ENCODE data around the gene EVL.

The EVL gene

GRCh38 chr14:100076606-100077005 is 11.4 kb downstream of the EVL start:
- Histone ChIP-seq H3K4me3 (ENCODE audit: extremely low read depth, insufficient read depth, low read length, poor library complexity, severe bottlenecking) (no peak overlapping the region), H3K36me3 (ENCODE audit: control insufficient read depth, insufficient read depth, low read length) (no peaks in the 10 kb centered on the region), H3K4me1 (ENCODE audit: control insufficient read depth, insufficient read depth, low read length, poor library complexity, severe bottlenecking) (peaks cover 14% of the 10 kb centered on the region), H3K27ac (ENCODE audit: low read depth, low read length, severe bottlenecking) (no peak overlapping the region), H3K9me3 (ENCODE audit: control insufficient read depth, low read length) (no peaks in the 10 kb centered on the region)
- 85 to 95% methylated on average over 5 to 6 of the region's 7 CpGs for WGBS, 2 experiments (ENCODE audit: insufficient coverage in 2 of 2)

DNA sequence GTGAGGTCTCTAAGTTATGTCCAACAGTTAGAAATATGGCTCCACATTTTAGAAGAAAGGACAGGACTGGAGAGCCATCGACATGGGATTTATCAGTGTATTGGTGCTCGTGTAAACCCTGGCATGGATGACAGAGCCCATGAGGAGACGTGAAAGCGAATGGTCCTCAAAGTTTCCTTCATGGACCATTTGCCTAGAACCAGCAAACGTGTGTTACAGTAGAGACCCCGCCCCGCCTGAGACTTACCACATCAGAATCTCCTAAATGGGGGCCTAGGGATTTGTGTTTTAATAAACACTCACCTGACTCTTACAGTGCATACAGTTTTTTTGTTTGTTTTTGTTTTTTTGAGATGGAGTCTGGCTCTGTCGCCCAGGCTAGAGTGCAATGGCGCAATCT is 12.2 kb downstream of the EVL start:
- Histone ChIP-seq H3K36me3 (ENCODE audit: control insufficient read depth, insufficient read depth, low read length) (no peaks in the 10 kb centered on the region), H3K4me3 (ENCODE audit: extremely low read depth, insufficient read depth, low read length, poor library complexity, severe bottlenecking) (no peak overlapping the region), H3K4me1 (ENCODE audit: control insufficient read depth, insufficient read depth, low read length, poor library complexity, severe bottlenecking) (peaks cover 14% of the 10 kb centered on the region), H3K27ac (ENCODE audit: low read depth, low read length, severe bottlenecking) (no peak overlapping the region), H3K9me3 (ENCODE audit: control insufficient read depth, low read length) (no peaks in the 10 kb centered on the region)
- 98 to 99% methylated on average over 6 to 7 of the region's 9 CpGs for WGBS, 2 experiments (ENCODE audit: insufficient coverage in 2 of 2)

GRCh38 chr14:100078216-100078803 is 13.1 kb downstream of the EVL start:
- H3K4me1 ChIP-seq (ENCODE audit: control insufficient read depth, insufficient read depth, low read length, poor library complexity, severe bottlenecking), result peaks cover 14% of the 10 kb centered on the region
- peak overlapping the region; percentile 67 for H3K27ac ChIP-seq (ENCODE audit: low read depth, low read length, severe bottlenecking)
- no peaks in the 10 kb centered on the region for H3K9me3 ChIP-seq (ENCODE audit: control insufficient read depth, low read length)
- 88 to 91% methylated on average over 10 of the region's 10 CpGs for WGBS, 2 experiments (ENCODE audit: insufficient coverage in 2 of 2)
- no peaks in the 10 kb centered on the region for H3K36me3 ChIP-seq (ENCODE audit: control insufficient read depth, insufficient read depth, low read length)
- H3K4me3 ChIP-seq (ENCODE audit: extremely low read depth, insufficient read depth, low read length, poor library complexity, severe bottlenecking), result no peak overlapping the region

- Histone ChIP-seq H3K4me3 (ENCODE audit: extremely low read depth, insufficient read depth, low read length, poor library complexity, severe bottlenecking) (no peak overlapping the region), H3K27ac (ENCODE audit: low read depth, low read length, severe bottlenecking) (peak overlapping the region; percentile 67), H3K9me3 (ENCODE audit: control insufficient read depth, low read length) (no peaks in the 10 kb centered on the region), H3K4me1 (ENCODE audit: control insufficient read depth, insufficient read depth, low read length, poor library complexity, severe bottlenecking) (peaks cover 14% of the 10 kb centered on the region), H3K36me3 (ENCODE audit: control insufficient read depth, insufficient read depth, low read length) (no peaks in the 10 kb centered on the region)
- WGBS, 2 experiments (ENCODE audit: insufficient coverage in 2 of 2), result 54 to 64% methylated on average over 5 of the region's 9 CpGs
Observed at GRCh38 chr14:100078997-100079725, 13.9 kb downstream of the EVL start.

DNA sequence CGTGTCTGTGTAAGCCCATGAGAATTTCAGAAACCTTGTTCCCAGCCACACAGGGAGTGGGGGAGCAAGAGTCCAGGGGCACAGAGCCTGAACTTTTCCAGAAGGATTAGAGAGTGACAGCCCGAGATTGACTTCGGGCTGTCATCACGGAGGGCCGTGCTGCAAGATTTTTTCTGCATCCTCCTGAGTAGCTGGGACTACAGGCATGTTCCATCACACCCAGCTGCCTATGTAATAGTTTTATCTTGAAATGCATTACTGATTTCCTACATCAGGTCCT is 14.4 kb downstream of the EVL start:
- peaks cover 14% of the 10 kb centered on the region for H3K4me1 ChIP-seq (ENCODE audit: control insufficient read depth, insufficient read depth, low read length, poor library complexity, severe bottlenecking)
- H3K4me3 ChIP-seq (ENCODE audit: extremely low read depth, insufficient read depth, low read length, poor library complexity, severe bottlenecking), result no peak overlapping the region
- H3K36me3 ChIP-seq (ENCODE audit: control insufficient read depth, insufficient read depth, low read length), result peaks cover under 1% of the 10 kb centered on the region
- no peaks in the 10 kb centered on the region for H3K9me3 ChIP-seq (ENCODE audit: control insufficient read depth, low read length)
- H3K27ac ChIP-seq (ENCODE audit: low read depth, low read length, severe bottlenecking), result peak overlapping the region; percentile 67
- 88 to 93% methylated on average over 5 of the region's 5 CpGs for WGBS, 2 experiments (ENCODE audit: insufficient coverage in 2 of 2)

DNA sequence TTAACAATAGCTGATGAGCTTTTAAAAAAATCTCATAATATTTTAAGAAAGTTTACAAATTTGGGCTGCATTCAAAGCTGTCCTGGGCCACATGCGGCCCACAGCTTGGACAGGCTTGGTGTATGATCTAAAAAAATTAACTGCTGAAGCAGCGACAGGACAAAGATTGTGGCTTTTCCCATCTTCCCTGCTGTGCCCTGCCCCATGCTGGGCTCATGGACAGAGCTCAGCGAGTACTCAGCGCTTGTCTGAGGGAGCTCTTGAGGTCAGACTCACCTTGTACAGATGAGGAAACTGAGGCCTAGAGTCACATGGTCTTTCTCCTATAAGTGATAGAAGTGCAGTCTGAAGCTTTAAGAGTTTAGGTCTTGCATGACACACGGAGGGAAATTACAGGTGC is 15.0 kb downstream of the EVL start:
- Histone ChIP-seq H3K27ac (ENCODE audit: low read depth, low read length, severe bottlenecking) (no peak overlapping the region), H3K4me1 (ENCODE audit: control insufficient read depth, insufficient read depth, low read length, poor library complexity, severe bottlenecking) (peaks cover 14% of the 10 kb centered on the region), H3K36me3 (ENCODE audit: control insufficient read depth, insufficient read depth, low read length) (peaks cover 4% of the 10 kb centered on the region), H3K9me3 (ENCODE audit: control insufficient read depth, low read length) (no peaks in the 10 kb centered on the region), H3K4me3 (ENCODE audit: extremely low read depth, insufficient read depth, low read length, poor library complexity, severe bottlenecking) (no peak overlapping the region)
- 90 to 95% methylated on average over 5 of the region's 5 CpGs for WGBS, 2 experiments (ENCODE audit: insufficient coverage in 2 of 2)

DNA sequence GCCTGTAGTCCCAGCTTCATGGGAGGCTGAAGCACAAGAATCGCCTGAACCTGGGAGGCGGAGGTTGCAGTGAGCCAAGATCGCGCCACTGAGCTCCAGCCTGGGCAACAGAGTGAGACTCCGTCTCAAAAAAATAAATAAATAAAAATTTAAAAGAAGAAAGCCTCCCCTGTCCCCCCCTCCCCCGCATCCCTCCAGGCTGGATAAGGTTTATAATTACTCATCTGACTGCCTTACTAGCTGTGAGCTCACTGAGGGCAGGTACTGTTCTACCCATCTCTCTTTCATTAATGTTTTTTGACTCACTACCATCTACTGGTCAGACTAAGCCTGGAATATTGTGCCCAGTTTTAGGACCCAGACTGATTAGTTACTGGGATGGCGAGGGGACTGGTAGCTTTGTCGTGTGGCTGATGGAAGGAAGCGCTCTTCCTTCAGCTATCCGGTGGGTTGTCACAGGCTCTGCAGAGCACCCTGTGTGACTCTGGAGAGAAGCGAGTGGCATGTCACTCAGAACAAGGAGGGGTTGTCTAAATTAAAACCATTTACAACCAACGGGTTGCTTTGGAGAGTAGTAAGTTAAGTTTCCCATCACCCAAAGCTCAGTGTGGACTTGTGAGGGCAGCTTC is 16.9 kb downstream of the EVL start:
- no peak overlapping the region for H3K27ac ChIP-seq (ENCODE audit: low read depth, low read length, severe bottlenecking)
- H3K36me3 ChIP-seq (ENCODE audit: control insufficient read depth, insufficient read depth, low read length), result peaks cover 4% of the 10 kb centered on the region
- WGBS, 2 experiments (ENCODE audit: insufficient coverage in 2 of 2), result 97 to 100% methylated on average over 4 to 6 of the region's 12 CpGs
- H3K4me3 ChIP-seq (ENCODE audit: extremely low read depth, insufficient read depth, low read length, poor library complexity, severe bottlenecking), result no peak overlapping the region
- peaks cover 14% of the 10 kb centered on the region for H3K4me1 ChIP-seq (ENCODE audit: control insufficient read depth, insufficient read depth, low read length, poor library complexity, severe bottlenecking)
- H3K9me3 ChIP-seq (ENCODE audit: control insufficient read depth, low read length), result no peaks in the 10 kb centered on the region

DNA sequence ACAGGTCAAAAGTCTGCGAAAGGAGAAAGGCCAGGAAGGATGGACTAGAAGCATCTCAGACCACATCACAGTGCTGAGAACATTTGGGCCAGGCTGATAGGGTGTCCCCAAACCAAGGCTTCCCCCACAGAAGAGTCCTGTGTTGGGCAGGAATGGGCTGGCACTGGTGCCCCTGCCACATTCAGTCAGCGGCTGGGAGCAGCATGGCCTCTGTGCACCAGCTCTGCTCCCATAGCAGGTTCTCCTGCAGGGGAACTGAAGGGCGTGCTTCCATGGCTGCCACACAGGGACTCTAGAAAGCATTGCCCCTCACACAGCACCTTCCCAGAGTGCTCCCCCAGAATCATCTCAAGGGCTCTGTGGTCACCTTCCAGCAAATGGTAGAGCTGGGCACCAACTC is 17.5 kb downstream of the EVL start:
- Histone ChIP-seq H3K4me3 (ENCODE audit: extremely low read depth, insufficient read depth, low read length, poor library complexity, severe bottlenecking) (no peak overlapping the region), H3K4me1 (ENCODE audit: control insufficient read depth, insufficient read depth, low read length, poor library complexity, severe bottlenecking) (peaks cover 14% of the 10 kb centered on the region), H3K27ac (ENCODE audit: low read depth, low read length, severe bottlenecking) (no peak overlapping the region), H3K9me3 (ENCODE audit: control insufficient read depth, low read length) (no peaks in the 10 kb centered on the region), H3K36me3 (ENCODE audit: control insufficient read depth, insufficient read depth, low read length) (peaks cover 7% of the 10 kb centered on the region)
- WGBS, 2 experiments (ENCODE audit: insufficient coverage in 2 of 2), result 78 to 98% methylated on average over 1 to 3 of the region's 3 CpGs

- no peak overlapping the region for H3K4me3 ChIP-seq (ENCODE audit: extremely low read depth, insufficient read depth, low read length, poor library complexity, severe bottlenecking)
- H3K27ac ChIP-seq (ENCODE audit: low read depth, low read length, severe bottlenecking), result no peak overlapping the region
- no CpG with 5 or more reads among the region's 2 CpGs for WGBS, 2 experiments (ENCODE audit: insufficient coverage in 2 of 2)
- H3K9me3 ChIP-seq (ENCODE audit: control insufficient read depth, low read length), result no peaks in the 10 kb centered on the region
- peaks cover 13% of the 10 kb centered on the region for H3K36me3 ChIP-seq (ENCODE audit: control insufficient read depth, insufficient read depth, low read length)
- H3K4me1 ChIP-seq (ENCODE audit: control insufficient read depth, insufficient read depth, low read length, poor library complexity, severe bottlenecking), result peaks cover 6% of the 10 kb centered on the region
Observed at GRCh38 chr14:100083706-100084105, 18.5 kb downstream of the EVL start.

DNA sequence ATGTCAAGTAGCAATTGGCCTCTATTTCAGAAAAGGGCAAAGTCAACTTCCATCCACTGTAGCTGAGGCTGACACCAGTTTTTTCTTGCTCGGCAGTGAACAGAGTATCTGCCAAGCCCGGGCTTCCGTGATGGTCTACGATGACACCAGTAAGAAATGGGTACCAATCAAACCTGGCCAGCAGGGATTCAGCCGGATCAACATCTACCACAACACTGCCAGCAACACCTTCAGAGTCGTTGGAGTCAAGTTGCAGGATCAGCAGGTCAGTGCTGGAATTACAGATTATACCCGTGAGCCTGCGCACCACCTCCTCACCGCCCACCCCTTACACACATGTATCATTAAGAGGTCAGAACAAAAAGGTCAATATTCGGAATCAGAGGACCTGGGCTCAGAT is 19.4 kb downstream of the EVL start:
- H3K4me1 ChIP-seq (ENCODE audit: control insufficient read depth, insufficient read depth, low read length, poor library complexity, severe bottlenecking), result no peaks in the 10 kb centered on the region
- 94 to 98% methylated on average over 6 to 10 of the region's 10 CpGs for WGBS, 2 experiments (ENCODE audit: insufficient coverage in 2 of 2)
- no peak overlapping the region for H3K27ac ChIP-seq (ENCODE audit: low read depth, low read length, severe bottlenecking)
- no peaks in the 10 kb centered on the region for H3K9me3 ChIP-seq (ENCODE audit: control insufficient read depth, low read length)
- H3K4me3 ChIP-seq (ENCODE audit: extremely low read depth, insufficient read depth, low read length, poor library complexity, severe bottlenecking), result no peak overlapping the region
- H3K36me3 ChIP-seq (ENCODE audit: control insufficient read depth, insufficient read depth, low read length), result peaks cover 13% of the 10 kb centered on the region

GRCh38 chr14:100085462-100085861 is 20.2 kb downstream of the EVL start:
- WGBS, 2 experiments (ENCODE audit: insufficient coverage in 2 of 2), result 92% methylated on average over 2 of the region's 6 CpGs; no CpG with 5 or more reads in 1 of the 2 experiments
- Histone ChIP-seq H3K4me1 (ENCODE audit: control insufficient read depth, insufficient read depth, low read length, poor library complexity, severe bottlenecking) (no peaks in the 10 kb centered on the region), H3K9me3 (ENCODE audit: control insufficient read depth, low read length) (no peaks in the 10 kb centered on the region), H3K27ac (ENCODE audit: low read depth, low read length, severe bottlenecking) (no peak overlapping the region), H3K36me3 (ENCODE audit: control insufficient read depth, insufficient read depth, low read length) (peaks cover 13% of the 10 kb centered on the region), H3K4me3 (ENCODE audit: extremely low read depth, insufficient read depth, low read length, poor library complexity, severe bottlenecking) (no peak overlapping the region)

Measured in mesodermal cell (in vitro differentiated cells).